Activated T-helper 1 cell treated with Interleukin-2 at 50 U/mL for 16 hours (primary cell): ENCODE measurements around the gene CRKL.
"Not testable (repeated sequence)": the region's sequence is repeated elsewhere in the genome, so short reads cannot be mapped to it uniquely, and the experiment has no call there.

Source experiments
- DNase-seq: peaks from one replicate; pipeline ENCODE4 v3.0.0-alpha.2; 2020; ENCODE audit warnings: low read depth

Gene CRKL

GRCh38 chr22:20916916-20917810 lies at the start of gene CRKL:
CRKL (plus strand) TSS chr22:20917407; CDS start chr22:20917935, 528 bp downstream.
- peak; percentile 96 for DNase-seq

GRCh38 chr22:20868025-20868962 lies 48.9 kb upstream of the CRKL start:
- no peak for DNase-seq

GRCh38 chr22:20869234-20869633 lies 48.0 kb upstream of the CRKL start:
- no peak for DNase-seq

- DNase-seq, result no peak
Measured at GRCh38 chr22:20873214-20873613, 44.0 kb upstream of the CRKL start.

- no peak for DNase-seq
Measured at GRCh38 chr22:20875296-20875695, 41.9 kb upstream of the CRKL start.

GRCh38 chr22:20877715-20878114 lies 39.5 kb upstream of the CRKL start:
- DNase-seq, result no peak

- no peak for DNase-seq
Measured at GRCh38 chr22:20881231-20881630, 36.0 kb upstream of the CRKL start.

GRCh38 chr22:20881869-20882815 lies 35.1 kb upstream of the CRKL start:
- DNase-seq, result no peak

GRCh38 chr22:20882855-20883254 lies 34.4 kb upstream of the CRKL start:
- DNase-seq, result no peak

- DNase-seq, result no peak
Measured at GRCh38 chr22:20884454-20884853, 32.8 kb upstream of the CRKL start.

- no peak for DNase-seq
Measured at GRCh38 chr22:20885017-20885556, 32.1 kb upstream of the CRKL start.

GRCh38 chr22:20885557-20886323 lies 31.5 kb upstream of the CRKL start:
- DNase-seq, result no peak

- no peak for DNase-seq
Measured at GRCh38 chr22:20887375-20887774, 29.8 kb upstream of the CRKL start.

- DNase-seq, result no peak
Measured at GRCh38 chr22:20889025-20889704, 28.0 kb upstream of the CRKL start.

- DNase-seq, result no peak
Measured at GRCh38 chr22:20889904-20890540, 27.2 kb upstream of the CRKL start.

GRCh38 chr22:20890975-20891374 lies 26.2 kb upstream of the CRKL start:
- DNase-seq, result no peak

- not testable (repeated sequence) for DNase-seq
Measured at GRCh38 chr22:20897737-20898136, 19.5 kb upstream of the CRKL start.

GRCh38 chr22:20899827-20900423 lies 17.3 kb upstream of the CRKL start:
- no peak for DNase-seq
